ENCODE data around the gene UGGT1.

UGGT1 gene

GRCh38 chr2:128178650-128179460 lies 87.9 kb downstream of the UGGT1 start:
- POLR2A ChIA-PET, result no interaction called here
- no peak overlapping the region for H3K4me3 ChIP-seq (ENCODE audit: low read depth, low read length)
- DNase-seq (ENCODE audit: low read depth, low spot score), result no peak
- peak; percentile 81 for TF ChIP-seq CTCF (IDR thresholded peaks at IDR 0.05; ENCODE audit: insufficient read depth, low read length, missing control alignments)
- CTCF ChIA-PET, result interaction anchor here (0.7 to 3.1 kb wide), 17 partner anchors 10 to 1745 kb away, joined by 3 to 17 read pairs (median 6); partner anchors contain the start of gene UGGT1

GRCh38 chr2:128179461-128179755 lies 88.4 kb downstream of the UGGT1 start:
- DNase-seq (ENCODE audit: low read depth, low spot score), result no peak
- POLR2A ChIA-PET, result no interaction called here
- CTCF ChIA-PET, result interaction anchor here (0.7 to 3.1 kb wide), 19 partner anchors 9 to 1744 kb away, joined by 3 to 17 read pairs (median 5); partner anchors contain the start of gene UGGT1
- H3K4me3 ChIP-seq (ENCODE audit: low read depth, low read length), result no peak overlapping the region
- TF ChIP-seq CTCF (IDR thresholded peaks at IDR 0.05; ENCODE audit: insufficient read depth, low read length, missing control alignments), result no peak

GRCh38 chr2:128180031-128180430 lies 89.0 kb downstream of the UGGT1 start:
- DNase-seq (ENCODE audit: low read depth, low spot score), result no peak
- no peak overlapping the region for H3K4me3 ChIP-seq (ENCODE audit: low read depth, low read length)
- TF ChIP-seq CTCF (IDR thresholded peaks at IDR 0.05; ENCODE audit: insufficient read depth, low read length, missing control alignments), result no peak
- POLR2A ChIA-PET, result no interaction called here
- CTCF ChIA-PET, result interaction anchor here (0.7 to 3.1 kb wide), 17 partner anchors 9 to 1744 kb away, joined by 3 to 17 read pairs (median 6); no protein-coding TSS in a partner anchor

GRCh38 chr2:128185576-128185975 lies 94.6 kb downstream of the UGGT1 start:
- CTCF ChIA-PET, result no interaction called here
- POLR2A ChIA-PET, result interaction anchor here (0.7 kb wide), 1 partner anchor 113 kb away, joined by 3 read pairs; no protein-coding TSS in a partner anchor
- DNase-seq (ENCODE audit: low read depth, low spot score), result no peak
- TF ChIP-seq CTCF (IDR thresholded peaks at IDR 0.05; ENCODE audit: insufficient read depth, low read length, missing control alignments), result no peak
- no peak overlapping the region for H3K4me3 ChIP-seq (ENCODE audit: low read depth, low read length)

- H3K4me3 ChIP-seq (ENCODE audit: low read depth, low read length), result no peak overlapping the region
- no peak for TF ChIP-seq CTCF (IDR thresholded peaks at IDR 0.05; ENCODE audit: insufficient read depth, low read length, missing control alignments)
- DNase-seq (ENCODE audit: low read depth, low spot score), result peak; percentile 41
- CTCF ChIA-PET, result interaction anchor here (0.8 to 3.5 kb wide), 2 partner anchors 8 to 16 kb away, joined by 3 to 12 read pairs; no protein-coding TSS in a partner anchor
- POLR2A ChIA-PET, result no interaction called here
Observed at GRCh38 chr2:128187032-128187654, 96.1 kb downstream of the UGGT1 start.

GRCh38 chr2:128195435-128195984 lies 104.5 kb downstream of the UGGT1 start:
- POLR2A ChIA-PET, result no interaction called here

More at GRCh38 chr2:128195435-128195984, 104.5 kb downstream of the UGGT1 start:
- no peak for TF ChIP-seq CTCF (IDR thresholded peaks at IDR 0.05; ENCODE audit: insufficient read depth, low read length, missing control alignments)
- H3K4me3 ChIP-seq (ENCODE audit: low read depth, low read length), result no peak overlapping the region
- CTCF ChIA-PET, result interaction anchor here (1.6 kb wide), 1 partner anchor 1655 kb away, joined by 4 read pairs; no protein-coding TSS in a partner anchor
- DNase-seq (ENCODE audit: low read depth, low spot score), result no peak

Data from AG04449 (cell line).